ENCODE data around the gene ZNF575.

DNA sequence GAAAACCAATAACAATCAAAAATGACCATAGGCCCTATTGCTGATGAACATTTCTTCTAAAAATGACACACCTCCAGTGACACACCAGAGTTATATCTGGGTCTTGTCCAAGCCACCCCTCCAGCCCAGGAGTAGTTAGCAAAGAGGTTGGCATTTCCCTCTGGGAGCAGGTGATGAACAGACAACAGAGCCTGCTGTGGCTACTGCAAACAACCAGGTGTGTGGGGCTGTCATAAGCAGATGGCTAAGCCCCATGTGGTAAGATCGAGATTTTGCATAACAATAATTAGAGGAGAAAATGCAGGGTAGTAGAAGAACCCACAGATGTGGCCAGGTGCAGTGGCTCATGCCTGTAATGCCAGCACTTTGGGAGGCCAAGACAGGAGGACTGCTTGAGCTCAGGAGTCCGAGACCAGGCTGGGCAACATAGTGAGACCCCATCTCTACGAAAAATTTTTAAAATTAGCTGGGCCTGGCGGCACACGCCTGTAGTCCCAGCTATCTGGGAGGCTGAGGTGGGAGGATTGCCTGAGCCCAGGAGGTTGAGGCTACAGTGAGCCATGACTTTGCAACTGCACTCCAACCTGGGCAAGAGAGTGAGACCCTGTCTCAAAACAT lies 37.3 kb downstream of the ZNF575 start:
- TF ChIP-seq, protein P1, sequence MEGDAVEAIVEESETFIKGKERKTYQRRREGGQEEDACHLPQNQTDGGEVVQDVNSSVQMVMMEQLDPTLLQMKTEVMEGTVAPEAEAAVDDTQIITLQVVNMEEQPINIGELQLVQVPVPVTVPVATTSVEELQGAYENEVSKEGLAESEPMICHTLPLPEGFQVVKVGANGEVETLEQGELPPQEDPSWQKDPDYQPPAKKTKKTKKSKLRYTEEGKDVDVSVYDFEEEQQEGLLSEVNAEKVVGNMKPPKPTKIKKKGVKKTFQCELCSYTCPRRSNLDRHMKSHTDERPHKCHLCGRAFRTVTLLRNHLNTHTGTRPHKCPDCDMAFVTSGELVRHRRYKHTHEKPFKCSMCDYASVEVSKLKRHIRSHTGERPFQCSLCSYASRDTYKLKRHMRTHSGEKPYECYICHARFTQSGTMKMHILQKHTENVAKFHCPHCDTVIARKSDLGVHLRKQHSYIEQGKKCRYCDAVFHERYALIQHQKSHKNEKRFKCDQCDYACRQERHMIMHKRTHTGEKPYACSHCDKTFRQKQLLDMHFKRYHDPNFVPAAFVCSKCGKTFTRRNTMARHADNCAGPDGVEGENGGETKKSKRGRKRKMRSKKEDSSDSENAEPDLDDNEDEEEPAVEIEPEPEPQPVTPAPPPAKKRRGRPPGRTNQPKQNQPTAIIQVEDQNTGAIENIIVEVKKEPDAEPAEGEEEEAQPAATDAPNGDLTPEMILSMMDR (IDR thresholded peaks at IDR 0.05 in 4 of 5, conservative IDR thresholded peaks at IDR 0.05 in 1 of 5): no peak
- TF ChIP-seq POLR2A (IDR thresholded peaks at IDR 0.05): no peak
